ENCODE results near the gene D2HGDH. TPM values are rescaled to one million over a fixed set of nuclear protein-coding genes. Genes with fewer than 3 reads are reported as not detected.
"Not testable (repeated sequence)": the region's sequence is repeated elsewhere in the genome, so short reads cannot be mapped to it uniquely, and the experiment has no call there.

Gene D2HGDH
- total RNA-seq, 1 experiment from 2014 or later: 30.7 TPM

DNA sequence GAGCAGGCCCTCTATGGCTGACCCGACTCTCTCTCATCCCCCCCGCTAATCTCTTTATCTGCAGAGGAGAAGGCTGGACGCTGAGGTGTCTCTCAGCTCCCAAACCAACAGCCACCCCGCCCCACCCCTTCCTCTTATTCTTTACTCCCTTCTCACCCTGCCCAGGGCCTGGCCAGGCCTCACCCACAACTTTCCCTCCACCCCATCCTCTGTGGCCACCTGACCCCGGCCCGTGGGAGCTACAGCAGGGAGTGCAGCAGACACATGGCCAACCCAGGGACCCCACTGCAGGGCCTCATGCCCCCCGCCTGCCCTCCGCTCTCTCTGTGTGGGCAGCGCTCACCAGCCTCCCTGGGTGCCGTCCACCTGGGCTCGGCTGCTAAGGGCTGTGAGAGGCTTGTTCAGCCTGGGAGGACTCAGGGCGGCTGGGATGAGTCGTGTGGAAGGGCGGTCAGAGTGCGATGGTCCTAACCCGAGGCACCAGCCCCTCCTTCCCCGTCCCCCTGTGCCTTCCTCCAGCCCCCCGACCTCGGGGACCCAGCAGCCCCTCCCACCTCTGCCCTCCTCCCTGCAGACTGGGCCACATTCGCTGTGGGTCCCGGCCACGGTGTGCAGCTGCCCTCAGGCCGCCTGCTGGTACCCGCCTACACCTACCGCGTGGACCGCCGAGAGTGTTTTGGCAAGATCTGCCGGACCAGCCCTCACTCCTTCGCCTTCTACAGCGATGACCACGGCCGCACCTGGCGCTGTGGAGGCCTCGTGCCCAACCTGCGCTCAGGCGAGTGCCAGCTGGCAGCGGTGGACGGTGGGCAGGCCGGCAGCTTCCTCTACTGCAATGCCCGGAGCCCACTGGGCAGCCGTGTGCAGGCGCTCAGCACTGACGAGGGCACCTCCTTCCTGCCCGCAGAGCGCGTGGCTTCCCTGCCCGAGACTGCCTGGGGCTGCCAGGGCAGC, 81.3 kb downstream of the D2HGDH start:
- Histone ChIP-seq H3K4me1 (ENCODE audit: insufficient read depth, low read length, poor library complexity, severe bottlenecking) (peaks cover 60% of the 10 kb centered on the region), H3K9me3 (ENCODE audit: low read depth, low read length, poor library complexity, severe bottlenecking) (no peaks in the 10 kb centered on the region), H3K36me3 (ENCODE audit: insufficient read depth, low read length, poor library complexity, severe bottlenecking) (no peaks in the 10 kb centered on the region), H3K27me3 (replicated peaks; ENCODE audit: insufficient read depth, low read depth, low read length, poor library complexity) (no peaks in the 10 kb centered on the region), H3K4me3 (ENCODE audit: low read depth, low read length, poor library complexity, severe bottlenecking) (no peak overlapping the region), H3K27ac (ENCODE audit: low read depth, low read length, poor library complexity, severe bottlenecking) (peak overlapping the region; percentile 100)
- POLR2A ChIA-PET (ENCODE audit: low non-redundant PET): interaction anchor here (0.6 kb wide), 1 partner anchor 17 kb away, joined by 4 read pairs; no protein-coding TSS in a partner anchor
- DNase-seq (ENCODE audit: low spot score): no peak
- intact Hi-C loops (cut with micrococcal nuclease; ENCODE audit: unreplicated experiment): no loop called here
- no TSS peak for BruUV-seq (replicated peaks)
- CTCF ChIA-PET: no interaction called here
- no peak for TF ChIP-seq EZH2 (IDR thresholded peaks at IDR 0.05; ENCODE audit: borderline replicate concordance, low read depth, low read length, poor library complexity, severe bottlenecking)
- TF ChIP-seq, protein P1, sequence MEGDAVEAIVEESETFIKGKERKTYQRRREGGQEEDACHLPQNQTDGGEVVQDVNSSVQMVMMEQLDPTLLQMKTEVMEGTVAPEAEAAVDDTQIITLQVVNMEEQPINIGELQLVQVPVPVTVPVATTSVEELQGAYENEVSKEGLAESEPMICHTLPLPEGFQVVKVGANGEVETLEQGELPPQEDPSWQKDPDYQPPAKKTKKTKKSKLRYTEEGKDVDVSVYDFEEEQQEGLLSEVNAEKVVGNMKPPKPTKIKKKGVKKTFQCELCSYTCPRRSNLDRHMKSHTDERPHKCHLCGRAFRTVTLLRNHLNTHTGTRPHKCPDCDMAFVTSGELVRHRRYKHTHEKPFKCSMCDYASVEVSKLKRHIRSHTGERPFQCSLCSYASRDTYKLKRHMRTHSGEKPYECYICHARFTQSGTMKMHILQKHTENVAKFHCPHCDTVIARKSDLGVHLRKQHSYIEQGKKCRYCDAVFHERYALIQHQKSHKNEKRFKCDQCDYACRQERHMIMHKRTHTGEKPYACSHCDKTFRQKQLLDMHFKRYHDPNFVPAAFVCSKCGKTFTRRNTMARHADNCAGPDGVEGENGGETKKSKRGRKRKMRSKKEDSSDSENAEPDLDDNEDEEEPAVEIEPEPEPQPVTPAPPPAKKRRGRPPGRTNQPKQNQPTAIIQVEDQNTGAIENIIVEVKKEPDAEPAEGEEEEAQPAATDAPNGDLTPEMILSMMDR (conservative IDR thresholded peaks at IDR 0.05; ENCODE audit: low read depth, low read length): no peak

DNA sequence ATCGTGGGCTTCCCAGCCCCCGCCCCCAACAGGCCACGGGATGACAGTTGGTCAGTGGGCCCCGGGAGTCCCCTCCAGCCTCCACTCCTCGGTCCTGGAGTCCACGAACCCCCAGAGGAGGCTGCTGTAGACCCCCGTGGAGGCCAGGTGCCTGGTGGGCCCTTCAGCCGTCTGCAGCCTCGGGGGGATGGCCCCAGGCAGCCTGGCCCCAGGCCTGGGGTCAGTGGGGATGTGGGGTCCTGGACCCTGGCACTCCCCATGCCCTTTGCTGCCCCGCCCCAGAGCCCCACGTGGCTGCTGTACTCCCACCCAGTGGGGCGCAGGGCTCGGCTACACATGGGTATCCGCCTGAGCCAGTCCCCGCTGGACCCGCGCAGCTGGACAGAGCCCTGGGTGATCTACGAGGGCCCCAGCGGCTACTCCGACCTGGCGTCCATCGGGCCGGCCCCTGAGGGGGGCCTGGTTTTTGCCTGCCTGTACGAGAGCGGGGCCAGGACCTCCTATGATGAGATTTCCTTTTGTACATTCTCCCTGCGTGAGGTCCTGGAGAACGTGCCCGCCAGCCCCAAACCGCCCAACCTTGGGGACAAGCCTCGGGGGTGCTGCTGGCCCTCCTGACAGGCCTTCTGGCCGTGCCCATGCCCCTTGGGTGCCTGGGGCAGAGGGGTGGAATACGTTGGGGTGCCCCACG, 82.1 kb downstream of the D2HGDH start:
- TF ChIP-seq EZH2 (IDR thresholded peaks at IDR 0.05; ENCODE audit: borderline replicate concordance, low read depth, low read length, poor library complexity, severe bottlenecking): no peak
- TF ChIP-seq, protein P1 (conservative IDR thresholded peaks at IDR 0.05; ENCODE audit: low read depth, low read length): no peak
- CTCF ChIA-PET: no interaction called here
- no peaks in the 10 kb centered on the region for H3K9me3 ChIP-seq (ENCODE audit: low read depth, low read length, poor library complexity, severe bottlenecking)
- peaks cover 61% of the 10 kb centered on the region for H3K4me1 ChIP-seq (ENCODE audit: insufficient read depth, low read length, poor library complexity, severe bottlenecking)
- intact Hi-C loops (cut with micrococcal nuclease; ENCODE audit: unreplicated experiment): no loop called here
- no peaks in the 10 kb centered on the region for H3K36me3 ChIP-seq (ENCODE audit: insufficient read depth, low read length, poor library complexity, severe bottlenecking)
- H3K4me3 ChIP-seq (ENCODE audit: low read depth, low read length, poor library complexity, severe bottlenecking): no peak overlapping the region
- H3K27me3 ChIP-seq (replicated peaks; ENCODE audit: insufficient read depth, low read depth, low read length, poor library complexity): no peaks in the 10 kb centered on the region
- POLR2A ChIA-PET (ENCODE audit: low non-redundant PET): no interaction called here
- peak overlapping the region; percentile 100 for H3K27ac ChIP-seq (ENCODE audit: low read depth, low read length, poor library complexity, severe bottlenecking)
- DNase-seq (ENCODE audit: low spot score): no peak
- BruUV-seq (replicated peaks): no TSS peak

DNA sequence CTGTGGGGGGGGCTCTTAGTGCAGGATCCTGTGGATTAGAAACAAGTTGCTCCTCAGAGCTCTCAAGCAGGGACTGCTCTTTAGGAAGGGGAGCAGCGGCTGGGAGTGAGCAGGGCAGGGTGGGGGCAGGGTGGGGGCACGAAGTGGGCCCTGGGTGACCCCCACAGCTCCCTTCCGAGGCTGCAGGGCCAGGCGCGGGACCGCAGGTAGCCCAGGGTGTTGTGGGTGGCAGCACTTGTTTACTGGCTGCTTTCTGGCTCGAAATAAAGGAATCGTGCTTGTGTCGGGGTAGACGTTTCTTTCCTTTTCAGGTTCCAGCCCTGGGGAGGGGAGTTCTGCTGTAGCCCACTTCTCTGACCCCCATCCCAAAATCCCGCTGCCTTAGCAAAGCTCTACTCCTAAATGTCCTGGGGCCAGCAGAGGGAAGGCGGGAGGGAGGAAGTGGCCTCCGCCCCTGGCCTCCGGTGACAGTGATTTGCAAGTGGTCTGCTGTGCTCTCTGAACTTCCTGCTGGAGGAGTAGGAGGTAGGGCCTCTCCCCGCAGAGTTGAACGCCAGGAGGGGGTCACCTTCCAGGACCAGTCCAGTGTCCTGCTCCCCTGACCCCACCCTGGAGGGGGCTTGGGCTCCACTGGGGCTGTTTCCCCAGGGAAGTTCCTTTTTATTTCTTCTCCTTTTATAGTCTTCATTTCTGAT, 82.8 kb downstream of the D2HGDH start:
- ChIA-PET POLR2A (ENCODE audit: low non-redundant PET) (interaction anchor here (0.7 kb wide), 1 partner anchor 63 kb away, joined by 8 read pairs; no protein-coding TSS in a partner anchor), CTCF (no interaction called here)
- Histone ChIP-seq H3K36me3 (ENCODE audit: insufficient read depth, low read length, poor library complexity, severe bottlenecking) (no peaks in the 10 kb centered on the region), H3K4me3 (ENCODE audit: low read depth, low read length, poor library complexity, severe bottlenecking) (no peak overlapping the region), H3K9me3 (ENCODE audit: low read depth, low read length, poor library complexity, severe bottlenecking) (no peaks in the 10 kb centered on the region), H3K4me1 (ENCODE audit: insufficient read depth, low read length, poor library complexity, severe bottlenecking) (peaks cover 63% of the 10 kb centered on the region), H3K27ac (ENCODE audit: low read depth, low read length, poor library complexity, severe bottlenecking) (peak overlapping the region; percentile 100), H3K27me3 (replicated peaks; ENCODE audit: insufficient read depth, low read depth, low read length, poor library complexity) (no peaks in the 10 kb centered on the region)
- BruUV-seq (replicated peaks): no TSS peak
- TF ChIP-seq EZH2 (IDR thresholded peaks at IDR 0.05; ENCODE audit: borderline replicate concordance, low read depth, low read length, poor library complexity, severe bottlenecking): no peak
- TF ChIP-seq, protein P1 (conservative IDR thresholded peaks at IDR 0.05; ENCODE audit: low read depth, low read length): no peak
- intact Hi-C loops (cut with micrococcal nuclease; ENCODE audit: unreplicated experiment): no loop called here
- DNase-seq (ENCODE audit: low spot score): no peak

DNA sequence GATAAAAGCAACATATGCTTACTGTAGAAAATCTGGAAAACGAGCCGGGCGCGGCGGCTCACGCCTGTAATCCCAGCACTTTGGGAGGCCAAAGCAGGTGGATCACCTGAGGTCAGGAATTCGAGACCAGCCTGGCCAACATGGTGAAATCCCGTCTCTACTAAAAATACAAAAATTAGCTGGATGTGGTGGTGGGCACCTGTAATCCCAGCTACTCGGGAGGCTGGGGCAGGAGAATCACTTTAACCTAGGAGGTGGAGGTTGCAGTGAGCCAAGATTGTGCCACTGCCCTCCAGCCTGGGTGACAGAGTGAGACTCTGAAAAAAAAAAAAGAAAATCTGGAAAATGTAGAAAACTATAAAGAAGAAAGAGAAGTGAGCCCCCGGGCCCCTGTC, 83.4 kb downstream of the D2HGDH start:
- POLR2A ChIA-PET (ENCODE audit: low non-redundant PET): interaction anchor here (0.7 kb wide), 1 partner anchor 62 kb away, joined by 8 read pairs; no protein-coding TSS in a partner anchor
- H3K36me3 ChIP-seq (ENCODE audit: insufficient read depth, low read length, poor library complexity, severe bottlenecking); H3K27me3 ChIP-seq (replicated peaks; ENCODE audit: insufficient read depth, low read depth, low read length, poor library complexity); CTCF ChIA-PET; H3K9me3 ChIP-seq (ENCODE audit: low read depth, low read length, poor library complexity, severe bottlenecking); BruUV-seq (replicated peaks); H3K4me3 ChIP-seq (ENCODE audit: low read depth, low read length, poor library complexity, severe bottlenecking); DNase-seq (ENCODE audit: low spot score); intact Hi-C loops (cut with micrococcal nuclease; ENCODE audit: unreplicated experiment): not testable (repeated sequence)
- H3K4me1 ChIP-seq (ENCODE audit: insufficient read depth, low read length, poor library complexity, severe bottlenecking): peaks cover 63% of the 10 kb centered on the region
- H3K27ac ChIP-seq (ENCODE audit: low read depth, low read length, poor library complexity, severe bottlenecking): peak overlapping the region; percentile 100
